ENCODE results near the gene ARHGAP22.

DNA sequence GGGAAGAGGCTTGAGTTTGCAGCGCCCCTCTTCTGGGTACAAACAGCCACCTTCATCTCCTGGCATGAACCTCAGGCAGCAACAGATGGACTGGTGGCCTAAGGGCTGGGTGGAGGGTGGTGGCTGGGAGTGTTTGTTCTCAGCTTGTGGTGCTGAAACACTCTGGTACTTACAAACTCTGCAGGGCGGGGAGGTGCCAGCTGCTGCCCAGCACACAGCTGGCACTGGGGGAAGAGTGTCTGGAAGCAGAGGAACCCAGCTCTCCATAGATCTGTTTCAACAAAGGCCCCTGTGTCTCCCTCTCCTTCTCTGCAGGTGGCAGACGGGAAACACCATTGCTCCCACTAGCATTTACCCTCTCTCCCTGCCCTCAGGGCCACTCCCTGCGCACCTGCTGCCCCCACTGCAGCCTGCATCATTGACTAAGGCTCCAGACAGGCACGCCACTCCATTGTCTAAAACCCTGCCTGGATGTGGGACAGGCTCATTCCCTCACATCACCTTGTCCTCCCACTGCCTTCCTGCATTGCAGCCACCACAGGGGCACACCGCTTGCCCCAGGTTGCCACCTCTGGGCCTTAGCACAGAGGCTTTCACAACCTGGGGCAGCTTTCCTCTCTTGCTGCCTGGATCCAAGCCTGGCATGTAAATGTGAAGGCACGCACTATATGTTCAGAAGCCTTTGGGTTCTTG is 6.5 kb downstream of the ARHGAP22 start:
- TF ChIP-seq, protein P1, sequence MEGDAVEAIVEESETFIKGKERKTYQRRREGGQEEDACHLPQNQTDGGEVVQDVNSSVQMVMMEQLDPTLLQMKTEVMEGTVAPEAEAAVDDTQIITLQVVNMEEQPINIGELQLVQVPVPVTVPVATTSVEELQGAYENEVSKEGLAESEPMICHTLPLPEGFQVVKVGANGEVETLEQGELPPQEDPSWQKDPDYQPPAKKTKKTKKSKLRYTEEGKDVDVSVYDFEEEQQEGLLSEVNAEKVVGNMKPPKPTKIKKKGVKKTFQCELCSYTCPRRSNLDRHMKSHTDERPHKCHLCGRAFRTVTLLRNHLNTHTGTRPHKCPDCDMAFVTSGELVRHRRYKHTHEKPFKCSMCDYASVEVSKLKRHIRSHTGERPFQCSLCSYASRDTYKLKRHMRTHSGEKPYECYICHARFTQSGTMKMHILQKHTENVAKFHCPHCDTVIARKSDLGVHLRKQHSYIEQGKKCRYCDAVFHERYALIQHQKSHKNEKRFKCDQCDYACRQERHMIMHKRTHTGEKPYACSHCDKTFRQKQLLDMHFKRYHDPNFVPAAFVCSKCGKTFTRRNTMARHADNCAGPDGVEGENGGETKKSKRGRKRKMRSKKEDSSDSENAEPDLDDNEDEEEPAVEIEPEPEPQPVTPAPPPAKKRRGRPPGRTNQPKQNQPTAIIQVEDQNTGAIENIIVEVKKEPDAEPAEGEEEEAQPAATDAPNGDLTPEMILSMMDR (IDR thresholded peaks at IDR 0.05) = no peak
- no peak for TF ChIP-seq POLR2A (IDR thresholded peaks at IDR 0.05)
- TF ChIP-seq EP300 (IDR thresholded peaks at IDR 0.05) = no peak

All from tibial nerve (tissue), 4 donors.